Loucy (cell line): ENCODE results near the gene DLGAP3.

Experiments
- EZH2phosphoT487 ChIP-seq: fragments of 200-600 bp; IDR thresholded peaks from 2 replicates; pipeline ENCODE4 v1.6.1; 2018; ENCODE audit warnings: antibody characterized with exemption, mild to moderate bottlenecking, moderate library complexity, borderline replicate concordance
- TF ChIP-seq, protein P1 (sequence below): fragments of 200-600 bp; sonication (generic); conservative IDR thresholded peaks from 2 replicates; pipeline ENCODE4 v1.5.1; 2014; ENCODE audit warnings: mild to moderate bottlenecking, antibody characterized with exemption, low read length

DNA sequence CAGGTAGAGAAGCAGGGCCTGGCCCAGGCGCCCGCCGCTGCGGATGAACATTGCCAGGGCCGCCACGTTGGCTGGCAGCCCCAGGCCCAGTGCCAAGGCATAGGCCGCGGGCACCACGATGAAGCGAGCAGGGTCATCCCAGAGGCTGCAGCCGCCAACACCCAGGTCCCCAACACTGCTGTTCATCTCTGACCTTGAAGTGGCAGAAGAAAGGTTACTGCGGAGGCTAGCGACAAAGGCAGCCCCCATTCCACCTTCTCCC is 47.7 kb upstream of the DLGAP3 start:
- TF ChIP-seq, protein P1, sequence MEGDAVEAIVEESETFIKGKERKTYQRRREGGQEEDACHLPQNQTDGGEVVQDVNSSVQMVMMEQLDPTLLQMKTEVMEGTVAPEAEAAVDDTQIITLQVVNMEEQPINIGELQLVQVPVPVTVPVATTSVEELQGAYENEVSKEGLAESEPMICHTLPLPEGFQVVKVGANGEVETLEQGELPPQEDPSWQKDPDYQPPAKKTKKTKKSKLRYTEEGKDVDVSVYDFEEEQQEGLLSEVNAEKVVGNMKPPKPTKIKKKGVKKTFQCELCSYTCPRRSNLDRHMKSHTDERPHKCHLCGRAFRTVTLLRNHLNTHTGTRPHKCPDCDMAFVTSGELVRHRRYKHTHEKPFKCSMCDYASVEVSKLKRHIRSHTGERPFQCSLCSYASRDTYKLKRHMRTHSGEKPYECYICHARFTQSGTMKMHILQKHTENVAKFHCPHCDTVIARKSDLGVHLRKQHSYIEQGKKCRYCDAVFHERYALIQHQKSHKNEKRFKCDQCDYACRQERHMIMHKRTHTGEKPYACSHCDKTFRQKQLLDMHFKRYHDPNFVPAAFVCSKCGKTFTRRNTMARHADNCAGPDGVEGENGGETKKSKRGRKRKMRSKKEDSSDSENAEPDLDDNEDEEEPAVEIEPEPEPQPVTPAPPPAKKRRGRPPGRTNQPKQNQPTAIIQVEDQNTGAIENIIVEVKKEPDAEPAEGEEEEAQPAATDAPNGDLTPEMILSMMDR: no peak
- no peak for TF ChIP-seq EZH2phosphoT487
